Stimulated activated CD4-positive, alpha-beta T cell treated with anti-CD3 and anti-CD28 coated beads, TNF-alpha, amount 100 ng/mL, for 1 hour (primary cell): ENCODE results near the gene SH3RF3.
"Not testable (repeated sequence)": the region's sequence is repeated elsewhere in the genome, so short reads cannot be mapped to it uniquely, and the experiment has no call there.

Experiments
- DNase-seq, 3 donors: peaks; one replicate each; pipeline ENCODE4 v3.0.0-alpha.2; 2020; ENCODE audit warnings: low read depth in 3 of 3, low spot score in 1 of 3

Gene SH3RF3

DNA sequence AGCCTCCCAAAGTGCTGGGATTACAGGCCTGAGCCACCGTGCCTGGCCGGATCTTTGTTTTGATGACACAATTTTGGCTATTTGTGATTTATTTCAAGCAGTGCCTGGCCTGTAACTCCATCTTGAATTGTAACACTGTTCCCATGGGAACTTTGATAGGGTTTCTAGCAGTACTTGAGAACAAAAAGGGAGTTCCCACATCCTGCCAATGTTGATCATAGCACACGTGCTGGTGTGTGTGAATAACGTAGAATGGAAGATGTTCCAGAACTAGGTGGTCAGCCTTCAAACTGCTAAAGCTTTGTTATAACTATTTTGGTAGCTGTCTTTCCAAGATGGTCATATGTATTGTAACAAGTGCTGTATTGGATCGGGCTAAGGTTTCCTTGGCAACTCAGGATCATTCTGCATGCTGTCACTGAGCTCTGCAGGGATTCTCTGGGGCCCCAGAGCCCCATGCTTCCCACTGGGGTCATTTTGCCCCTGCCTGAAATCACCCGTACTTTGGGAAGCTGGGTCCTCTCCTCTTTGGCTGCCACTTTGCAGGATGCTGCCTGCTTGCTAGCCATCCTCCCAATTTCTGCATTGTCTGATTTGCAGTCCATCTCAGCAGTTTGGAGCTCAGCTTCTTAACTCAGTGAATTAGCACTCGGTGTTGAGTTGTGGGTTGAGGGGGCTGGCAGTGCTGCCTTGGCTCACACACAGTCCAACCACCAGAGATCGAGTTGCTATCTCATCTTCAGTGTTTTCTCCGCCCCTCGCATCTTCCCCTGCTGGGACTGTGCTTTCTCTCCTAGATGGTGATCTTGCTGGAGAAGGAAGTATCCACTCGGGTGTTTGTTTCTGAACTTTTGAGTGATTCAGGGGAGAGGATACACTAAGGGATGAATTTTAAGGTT lies 26.8 kb downstream of the SH3RF3 start:
- no peak for DNase-seq

DNA sequence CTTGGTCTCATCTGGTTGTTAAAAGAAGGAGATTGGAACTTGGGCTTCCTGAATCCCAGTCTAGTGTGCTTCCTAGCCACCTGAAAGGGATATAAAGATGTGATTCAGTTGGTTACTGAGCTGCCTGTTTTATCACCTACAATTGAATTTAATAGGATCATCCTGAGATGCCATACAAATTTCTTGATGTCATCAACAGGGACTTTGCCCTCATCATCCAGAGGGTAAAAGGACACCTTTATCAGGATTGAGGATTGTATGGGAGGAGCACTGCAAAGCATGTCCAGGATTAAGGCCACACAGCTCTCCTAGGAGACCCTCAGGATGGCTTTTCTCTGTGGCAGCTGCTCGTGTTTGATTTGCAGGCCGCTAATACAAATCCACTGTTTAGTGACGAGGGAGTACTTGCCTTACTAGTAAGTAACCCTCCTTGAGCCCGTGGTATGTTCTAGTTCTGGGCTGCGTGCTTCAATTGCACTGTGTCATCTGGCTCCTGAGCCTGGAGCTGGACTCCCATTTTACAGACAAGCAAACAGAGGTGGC lies 28.6 kb downstream of the SH3RF3 start:
- DNase-seq, result no peak

DNA sequence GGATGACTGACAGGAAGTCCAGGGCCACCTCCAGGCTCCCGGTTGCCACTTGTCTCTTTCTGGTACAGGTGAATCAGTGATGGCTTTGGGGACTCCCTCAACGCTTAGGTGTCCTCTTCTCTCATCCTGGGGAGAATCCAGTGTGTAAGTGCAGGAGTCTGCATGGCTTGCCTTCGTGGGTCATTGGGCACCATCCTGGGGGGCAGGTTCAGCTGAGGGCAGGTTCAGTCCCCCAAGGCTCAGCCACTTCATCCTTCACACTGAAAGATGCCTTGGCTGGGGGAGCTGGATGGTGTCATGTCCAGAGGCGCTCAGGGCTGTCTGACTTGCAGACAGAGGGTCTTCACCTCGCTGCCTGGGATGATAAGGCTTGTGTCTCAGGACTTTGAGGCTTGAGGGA lies 29.2 kb downstream of the SH3RF3 start:
- DNase-seq, result no peak

DNA sequence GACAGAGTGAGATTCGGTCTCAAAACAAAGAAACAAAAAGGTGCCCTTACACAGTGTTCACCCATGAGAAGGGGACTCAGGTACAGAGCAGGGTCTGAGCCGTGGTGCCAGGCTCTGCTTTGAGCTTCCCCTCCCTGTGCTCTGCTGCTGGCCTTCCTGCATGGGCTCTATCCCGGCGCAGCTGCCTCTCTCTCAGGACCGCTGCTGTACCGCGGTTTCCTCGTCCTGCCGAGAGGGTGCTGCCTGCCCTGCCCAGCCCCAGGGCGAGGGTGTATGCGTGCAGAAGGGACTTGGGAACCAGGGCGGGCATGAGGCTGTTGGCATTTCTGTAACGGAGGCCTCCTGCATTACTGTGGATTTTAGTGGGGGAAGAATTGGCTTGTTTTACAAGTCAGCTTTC lies 30.1 kb downstream of the SH3RF3 start:
- DNase-seq, result no peak

GRCh38 chr2:109160714-109161440 lies 31.9 kb downstream of the SH3RF3 start:
- DNase-seq, result no peak

DNA sequence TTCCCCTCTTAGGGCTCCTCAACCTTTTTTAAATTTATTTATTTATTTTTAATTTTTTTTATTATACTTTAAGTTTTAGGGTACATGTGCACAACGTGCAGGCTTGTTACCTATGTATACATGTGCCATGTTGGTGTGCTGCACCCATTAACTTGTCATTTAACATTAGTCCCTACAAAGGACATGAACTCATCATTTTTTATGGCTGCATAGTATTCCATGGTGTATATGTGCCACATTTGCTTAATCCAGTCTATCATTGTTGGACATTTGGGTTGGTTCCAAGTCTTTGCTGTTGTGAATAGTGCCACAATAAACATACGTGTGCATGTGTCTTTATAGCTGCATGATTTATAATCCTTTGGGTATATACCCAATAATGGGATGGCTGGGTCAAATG lies 33.4 kb downstream of the SH3RF3 start:
- not testable (repeated sequence) for DNase-seq

DNA sequence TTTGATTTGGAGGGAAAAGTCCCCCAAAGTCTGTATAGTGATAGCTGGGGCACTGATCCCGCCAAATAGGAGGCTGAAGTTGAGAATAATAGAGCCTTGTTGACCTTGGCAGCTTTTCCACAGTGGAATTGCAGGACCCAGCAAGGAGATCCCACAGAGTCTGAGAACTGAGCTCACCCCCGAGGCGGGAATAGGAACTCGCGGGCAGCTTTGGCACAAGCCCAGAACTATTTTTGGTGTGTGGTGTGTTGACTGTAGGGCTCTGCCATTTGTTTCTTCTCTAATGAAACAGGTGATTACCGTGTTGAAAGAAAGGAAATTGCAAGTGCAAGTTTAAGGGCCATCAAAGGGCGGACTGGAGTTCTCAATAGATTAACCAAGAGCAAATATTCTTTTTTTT lies 34.0 kb downstream of the SH3RF3 start:
- no peak for DNase-seq

DNA sequence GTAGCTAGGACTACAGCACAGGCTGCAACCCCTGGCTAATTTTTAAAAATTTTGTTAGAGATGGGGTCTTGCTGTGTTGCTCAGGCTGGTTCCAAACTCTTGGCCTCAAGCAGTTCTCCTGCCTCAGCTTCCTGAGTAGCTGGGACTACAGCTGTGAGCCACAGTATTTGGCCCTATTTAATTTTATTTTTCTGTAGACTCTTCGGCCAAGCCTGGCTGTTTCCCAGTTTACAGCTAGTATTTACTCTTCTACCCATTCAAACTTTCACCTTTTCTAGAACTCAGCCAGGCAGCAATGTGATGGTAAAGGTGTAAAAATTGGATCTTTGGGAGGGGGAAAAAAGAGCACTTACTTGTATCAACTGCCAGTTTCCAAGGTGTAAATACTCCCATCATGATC lies 35.3 kb downstream of the SH3RF3 start:
- no peak for DNase-seq

DNA sequence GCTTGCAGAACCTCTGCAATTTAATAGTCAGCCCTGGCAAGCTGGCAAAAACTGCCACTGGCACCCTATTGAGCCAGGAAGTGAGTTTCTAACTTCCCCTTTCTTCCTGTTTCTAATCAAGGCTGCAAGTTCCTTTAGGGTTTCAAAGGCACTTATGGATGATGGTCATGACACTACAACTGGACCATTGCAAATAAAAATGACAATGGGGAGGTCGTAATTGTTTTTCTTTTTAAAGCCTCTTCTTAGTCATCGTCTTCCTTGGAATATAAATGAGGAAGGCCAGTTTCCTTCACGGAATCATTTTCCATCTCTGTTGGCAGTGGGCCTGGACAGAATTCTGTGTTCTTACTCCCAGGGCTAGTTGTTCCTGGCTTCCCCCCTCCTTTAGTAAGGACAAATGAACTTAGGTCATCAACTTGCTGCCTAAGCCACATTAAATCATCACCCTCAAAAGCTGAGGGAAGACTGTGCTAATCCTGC lies 35.8 kb downstream of the SH3RF3 start:
- no peak for DNase-seq

DNA sequence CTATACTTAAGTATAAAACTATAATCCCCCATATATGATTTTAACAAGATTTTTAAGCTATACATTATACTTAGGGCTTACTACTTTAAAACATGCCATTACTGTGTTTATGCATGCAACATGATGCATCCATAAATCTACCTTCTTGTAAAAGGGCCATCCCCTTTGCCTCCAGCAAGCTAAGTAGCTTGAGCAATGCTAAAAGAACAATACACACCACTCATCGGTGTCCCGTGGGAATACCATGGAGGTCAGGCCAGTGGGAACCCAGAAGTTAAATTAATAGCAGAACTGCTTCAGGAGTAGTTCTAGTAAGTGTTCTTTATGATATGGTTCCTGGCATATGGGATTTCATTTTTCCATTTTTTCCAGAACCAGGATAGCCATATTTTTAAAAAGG lies 37.8 kb downstream of the SH3RF3 start:
- DNase-seq, result no peak

GRCh38 chr2:109168086-109168485 lies 39.1 kb downstream of the SH3RF3 start:
- DNase-seq, result no peak

DNA sequence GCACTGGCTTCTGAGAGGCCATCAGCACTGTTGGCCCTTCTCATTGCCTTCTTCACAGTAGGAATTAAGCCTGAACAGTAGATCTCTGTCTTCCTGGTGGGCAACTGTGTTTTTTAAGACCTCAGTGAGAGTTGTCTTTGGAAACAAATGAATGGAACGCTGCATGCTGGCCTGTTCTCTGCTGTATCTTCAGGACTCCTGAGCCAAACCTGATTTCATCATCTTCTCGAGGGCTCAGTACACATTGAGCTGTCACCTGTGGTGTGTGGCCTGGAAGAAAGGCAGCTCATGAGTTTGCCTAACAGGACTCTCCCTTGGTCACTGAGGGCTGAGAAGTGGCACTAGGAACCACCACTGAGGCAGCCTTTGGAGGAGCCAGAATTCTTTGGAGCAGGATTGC lies 39.7 kb downstream of the SH3RF3 start:
- no peak for DNase-seq

DNA sequence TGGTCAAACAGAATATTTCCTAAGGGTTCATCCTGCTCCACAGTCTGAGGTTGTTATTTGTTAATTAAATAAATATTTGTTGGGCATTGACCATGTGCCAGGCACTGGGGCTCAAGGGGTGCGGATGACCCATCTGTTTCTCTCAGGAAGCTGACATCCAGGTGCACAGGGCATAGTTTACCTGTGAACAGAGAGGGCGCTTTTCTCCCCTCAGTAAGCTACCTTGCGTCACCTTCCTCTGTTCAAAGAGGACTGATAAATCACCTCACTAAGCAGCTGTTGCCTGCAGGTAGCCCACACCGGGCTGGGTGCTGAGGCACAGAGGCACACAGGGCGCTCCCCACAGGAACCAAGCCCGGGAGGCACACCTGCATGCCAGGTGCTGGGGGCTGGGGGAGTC lies 41.6 kb downstream of the SH3RF3 start:
- DNase-seq, result no peak

DNA sequence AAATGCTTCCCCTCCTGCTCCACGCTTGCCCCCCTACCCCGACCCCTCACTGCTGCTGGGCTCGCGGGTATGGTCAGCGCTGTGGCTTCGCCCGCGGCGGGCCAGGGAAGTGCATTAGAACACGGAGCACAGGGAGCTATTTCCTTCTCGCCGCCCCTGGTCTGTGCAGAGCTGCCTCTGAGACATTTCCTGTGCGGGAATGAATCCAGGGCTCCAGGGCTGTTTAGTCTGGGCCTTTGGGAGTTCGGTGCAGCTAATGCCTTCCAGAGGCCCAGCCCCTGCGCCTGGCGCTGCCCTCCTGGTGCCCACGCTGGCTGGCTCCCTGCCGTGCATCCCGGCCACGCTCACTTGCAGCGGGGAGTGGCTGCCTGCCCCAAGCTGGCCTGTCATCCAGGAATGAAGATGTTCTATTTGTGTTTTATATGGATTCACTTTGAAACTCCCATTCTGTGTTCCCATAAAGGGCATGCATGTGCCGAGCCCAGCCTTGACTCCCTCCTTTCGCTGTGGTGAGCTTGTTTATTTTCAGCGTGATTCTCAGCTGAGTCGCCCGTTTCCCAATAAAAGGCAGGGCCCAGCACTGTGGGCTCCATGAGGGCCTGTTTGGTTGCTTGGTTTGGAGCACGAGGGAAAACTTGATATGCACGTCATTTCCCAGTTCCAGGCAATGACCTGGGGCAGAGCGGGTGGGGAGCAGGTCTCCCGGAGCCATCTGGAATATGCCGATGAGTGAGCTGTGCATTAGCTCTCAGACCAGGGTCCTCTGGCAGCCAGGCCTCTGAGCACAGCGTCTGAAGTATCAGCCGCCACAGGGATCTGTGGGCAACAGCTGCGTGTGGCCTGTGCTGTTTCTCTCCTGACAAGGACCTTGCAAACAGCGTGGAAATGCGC lies 42.7 kb downstream of the SH3RF3 start:
- no peak for DNase-seq

- DNase-seq, result no peak
Observed at GRCh38 chr2:109172556-109173105, 43.6 kb downstream of the SH3RF3 start.

DNA sequence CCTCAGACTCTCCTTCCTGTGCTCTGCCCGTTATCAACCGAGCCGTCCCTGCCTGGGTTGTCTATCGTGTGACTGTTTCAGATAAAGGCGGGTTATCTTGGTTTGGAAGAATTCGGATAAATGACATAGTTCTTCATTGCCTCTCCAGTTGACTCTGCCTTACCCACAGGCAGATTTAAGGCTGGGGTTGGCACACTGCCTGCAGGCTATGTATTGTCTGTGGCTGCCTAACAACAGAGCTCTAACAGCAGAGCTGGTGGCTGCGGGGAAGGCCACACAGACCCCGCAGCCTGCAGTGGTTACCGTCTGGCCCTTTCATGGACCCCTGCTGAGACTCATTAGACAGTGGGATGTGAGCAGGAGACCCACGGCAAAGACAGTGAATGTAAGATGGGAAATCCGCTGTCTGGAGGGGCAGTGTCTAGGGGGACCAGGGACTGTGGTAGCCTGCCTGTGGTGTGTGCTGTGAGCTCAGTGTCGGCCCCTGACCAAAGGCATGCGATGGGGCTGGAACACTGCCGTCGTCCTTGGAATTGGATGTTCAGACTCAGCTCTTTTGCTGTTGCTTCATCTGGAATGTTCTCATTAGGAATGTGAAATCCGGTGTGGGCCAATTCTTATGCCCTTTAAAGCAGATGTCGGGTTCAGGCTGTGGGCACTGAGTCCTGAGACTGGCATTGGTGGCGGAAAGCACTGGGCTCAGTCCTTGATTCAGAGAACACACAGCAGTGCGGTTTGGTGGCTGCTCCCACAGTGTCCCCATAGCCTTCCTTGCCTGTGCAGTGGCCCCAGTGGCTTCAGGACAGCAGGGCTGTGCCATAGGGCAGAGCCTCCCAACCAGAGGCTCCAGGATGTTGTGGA lies 44.5 kb downstream of the SH3RF3 start:
- DNase-seq, result no peak

GRCh38 chr2:109174214-109174613 lies 45.2 kb downstream of the SH3RF3 start:
- DNase-seq, result no peak

DNA sequence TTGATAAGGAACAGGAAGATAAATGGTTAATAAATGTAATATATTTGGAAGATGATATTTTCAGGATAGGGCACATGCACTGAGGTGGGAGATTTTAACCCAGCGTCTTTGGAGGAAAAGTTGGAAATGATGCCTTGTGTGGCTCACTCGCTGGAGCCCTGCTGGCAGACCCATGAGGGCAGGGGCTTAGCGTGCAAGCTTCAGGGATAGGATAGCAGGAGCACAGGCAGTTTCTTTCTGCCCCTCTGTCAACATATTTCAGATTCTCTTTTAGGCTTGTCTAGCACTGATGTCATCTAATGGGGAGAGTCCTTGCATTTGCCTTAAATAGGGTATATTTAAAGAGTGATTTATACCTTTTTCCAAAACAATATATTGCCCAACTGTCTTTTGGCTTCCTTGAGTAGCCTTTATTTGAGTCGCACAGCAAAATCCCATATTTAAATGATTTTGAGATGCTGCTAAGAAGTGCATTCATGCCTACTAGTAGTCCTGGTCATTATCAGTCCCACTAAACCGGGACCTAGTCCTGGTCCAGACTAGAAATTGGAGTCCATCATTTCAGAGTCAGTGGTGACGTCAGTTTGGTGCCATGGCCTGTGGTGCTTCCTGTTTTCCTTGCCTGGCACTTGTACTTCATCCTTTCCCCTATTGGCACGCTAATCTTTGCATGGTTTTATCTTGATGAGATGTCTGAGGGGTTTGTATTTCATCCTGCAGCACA lies 45.8 kb downstream of the SH3RF3 start:
- DNase-seq, result no peak

- DNase-seq, result no peak
Observed at GRCh38 chr2:109175350-109175678, 46.3 kb downstream of the SH3RF3 start.
